Subcutaneous abdominal adipose tissue (tissue), 5 donors: ENCODE results near the gene CEACAM1.
"Not testable (repeated sequence)": the region's sequence is repeated elsewhere in the genome, so short reads cannot be mapped to it uniquely, and the experiment has no call there.

ENCODE experiments used
- H3K27ac ChIP-seq: one replicate; pipeline ENCODE4 v1.7.0; 2013; ENCODE audit warnings: low read depth, mild to moderate bottlenecking, inconsistent platforms, low read length, moderate library complexity
- H3K27me3 ChIP-seq, 5 donors: one replicate each; pipeline ENCODE4 v1.7.0; 2013; ENCODE audit warnings: low read length in 5 of 5, inconsistent platforms in 1 of 5; ENCODE audit not compliant: control insufficient read depth in 5 of 5, insufficient read depth in 4 of 5
- H3K36me3 ChIP-seq, 5 donors: one replicate each; pipeline ENCODE4 v1.7.0; 2013; ENCODE audit warnings: low read length in 5 of 5; ENCODE audit not compliant: control insufficient read depth in 5 of 5, insufficient read depth in 5 of 5
- H3K4me1 ChIP-seq, 5 donors: one replicate each; pipeline ENCODE4 v1.7.0; 2013; ENCODE audit warnings: low read length in 5 of 5, mild to moderate bottlenecking in 3 of 5, moderate library complexity in 1 of 5; ENCODE audit not compliant: control insufficient read depth in 5 of 5, insufficient read depth in 5 of 5
- H3K4me3 ChIP-seq, 5 donors: one replicate each; pipeline ENCODE4 v1.7.0; 2013; ENCODE audit warnings: low read length in 5 of 5, low read depth in 1 of 5
- H3K9ac ChIP-seq, 5 donors: one replicate each; pipeline ENCODE4 v1.7.0; 2013; ENCODE audit warnings: low read length in 5 of 5, mild to moderate bottlenecking in 4 of 5, moderate library complexity in 3 of 5
- H3K9me3 ChIP-seq, 5 donors: one replicate each; pipeline ENCODE4 v1.7.0; 2013; ENCODE audit warnings: low read length in 5 of 5; ENCODE audit not compliant: control insufficient read depth in 5 of 5
- donor health status: healthy.
- donor health status: healthy.
- donor health status: healthy.
- donor health status: healthy.
- donor health status: healthy.

Gene CEACAM1

GRCh38 chr19:42550521-42550920, 22.2 kb upstream of the CEACAM1 start:
- H3K36me3 ChIP-seq, H3K9me3 ChIP-seq, H3K27me3 ChIP-seq, H3K27ac ChIP-seq, H3K4me3 ChIP-seq, H3K9ac ChIP-seq: not testable (repeated sequence)
- peaks cover 2 to 32% (median 27%) of the 10 kb centered on the region in 5 donors for H3K4me1 ChIP-seq

- H3K27me3 ChIP-seq, H3K4me3 ChIP-seq, H3K36me3 ChIP-seq, H3K27ac ChIP-seq, H3K9me3 ChIP-seq, H3K9ac ChIP-seq: not testable (repeated sequence)
- H3K4me1 ChIP-seq = peaks cover 2 to 18% (median 12%) of the 10 kb centered on the region in 5 donors
Observed at GRCh38 chr19:42549067-42549466, 20.8 kb upstream of the CEACAM1 start.

- Histone ChIP-seq H3K27ac (no peak overlapping the region), H3K9ac (no peak overlapping the region), H3K4me1 (peaks cover 2 to 12% (median 7%) of the 10 kb centered on the region in 5 donors), H3K4me3 (no peak overlapping the region), H3K27me3 (peaks cover 0 to 6% (median 0%) of the 10 kb centered on the region in 5 donors), H3K9me3 (peaks cover 0 to 3% (median 0%) of the 10 kb centered on the region in 5 donors), H3K36me3 (peaks cover 0 to 2% (median 0%) of the 10 kb centered on the region in 5 donors)
Observed at GRCh38 chr19:42548552-42548951, 20.3 kb upstream of the CEACAM1 start.

- peaks cover 0 to 2% (median 0%) of the 10 kb centered on the region in 5 donors for H3K36me3 ChIP-seq
- peaks cover 0 to 3% (median 0%) of the 10 kb centered on the region in 5 donors for H3K9me3 ChIP-seq
- H3K4me1 ChIP-seq = peaks cover under 1 to 6% (median 5%) of the 10 kb centered on the region in 5 donors
Observed at GRCh38 chr19:42547929-42548328, 19.6 kb upstream of the CEACAM1 start.

GRCh38 chr19:42546831-42547500, 18.7 kb upstream of the CEACAM1 start:
- Histone ChIP-seq H3K4me1 (peaks cover 0 to 2% (median 0%) of the 10 kb centered on the region in 5 donors), H3K27me3 (peaks cover 0 to 6% (median 0%) of the 10 kb centered on the region in 5 donors)

More at GRCh38 chr19:42547929-42548328, 19.6 kb upstream of the CEACAM1 start:
- no peak overlapping the region for H3K4me3 ChIP-seq
- H3K27me3 ChIP-seq = peaks cover 0 to 6% (median 0%) of the 10 kb centered on the region in 5 donors
- H3K9ac ChIP-seq = no peak overlapping the region
- H3K27ac ChIP-seq = no peak overlapping the region

GRCh38 chr19:42544146-42544545, 15.9 kb upstream of the CEACAM1 start:
- H3K27ac ChIP-seq = no peak overlapping the region
- peaks cover 2 to 13% (median 9%) of the 10 kb centered on the region in 5 donors for H3K4me1 ChIP-seq
- no peak overlapping the region for H3K9ac ChIP-seq
- H3K4me3 ChIP-seq = no peak overlapping the region
- peaks cover 0 to 6% (median 0%) of the 10 kb centered on the region in 5 donors for H3K27me3 ChIP-seq
- peaks cover 0 to 5% (median 0%) of the 10 kb centered on the region in 5 donors for H3K9me3 ChIP-seq
- peaks cover 0 to 2% (median 0%) of the 10 kb centered on the region in 5 donors for H3K36me3 ChIP-seq

More at GRCh38 chr19:42546831-42547500, 18.7 kb upstream of the CEACAM1 start:
- Histone ChIP-seq H3K9me3 (peaks cover 0 to 3% (median 0%) of the 10 kb centered on the region in 5 donors), H3K27ac (no peak overlapping the region), H3K9ac (no peak overlapping the region), H3K4me3 (no peak overlapping the region), H3K36me3 (peaks cover 0 to 2% (median 0%) of the 10 kb centered on the region in 5 donors)

GRCh38 chr19:42542791-42543190, 14.5 kb upstream of the CEACAM1 start:
- Histone ChIP-seq H3K4me1 (peaks cover 0 to 19% (median 16%) of the 10 kb centered on the region in 5 donors), H3K27ac (no peak overlapping the region), H3K9ac (no peak overlapping the region), H3K36me3 (peaks cover 0 to 2% (median 0%) of the 10 kb centered on the region in 5 donors), H3K9me3 (peaks cover 0 to 5% (median 0%) of the 10 kb centered on the region in 5 donors), H3K27me3 (peaks cover 0 to 6% (median 0%) of the 10 kb centered on the region in 5 donors), H3K4me3 (no peak overlapping the region)

GRCh38 chr19:42540071-42540553, 11.8 kb upstream of the CEACAM1 start:
- Histone ChIP-seq H3K4me3 (no peak overlapping the region), H3K9ac (no peak overlapping the region), H3K27me3 (no peaks in the 10 kb centered on the region), H3K4me1 (peaks cover 0 to 19% (median 16%) of the 10 kb centered on the region in 5 donors), H3K36me3 (no peaks in the 10 kb centered on the region), H3K9me3 (peaks cover 0 to 5% (median 0%) of the 10 kb centered on the region in 5 donors), H3K27ac (no peak overlapping the region)

- no peaks in the 10 kb centered on the region for H3K36me3 ChIP-seq
- no peak overlapping the region for H3K9ac ChIP-seq
- H3K9me3 ChIP-seq = peaks cover 0 to 5% (median 0%) of the 10 kb centered on the region in 5 donors
- H3K27ac ChIP-seq = no peak overlapping the region
- no peaks in the 10 kb centered on the region for H3K27me3 ChIP-seq
- peaks cover 0 to 19% (median 16%) of the 10 kb centered on the region in 5 donors for H3K4me1 ChIP-seq
- no peak overlapping the region for H3K4me3 ChIP-seq
Observed at GRCh38 chr19:42538841-42539709, 10.8 kb upstream of the CEACAM1 start.
